Naive thymus-derived CD4-positive, alpha-beta T cell (primary cell): Measurements from ENCODE around the gene CCDC126. TPM values are rescaled to one million over a fixed set of nuclear protein-coding genes. Genes with fewer than 3 reads are reported as not detected.

ENCODE experiments used
- ATAC-seq: fragments of 150-1000 bp; cut with Tn5 transposase; 2 replicates; pipeline ENCODE4 v1.10.0; 2021; ENCODE audit warnings: mild to moderate bottlenecking, moderate library complexity
- CTCF ChIA-PET: fragments of 350-600 bp; sonication (Branson Sonifier 250); formaldehyde crosslinking; loops from one replicate; lab custom pipeline; 2021; ENCODE audit warnings: antibody characterized with exemption; lab: Charles Lee
- POLR2A ChIA-PET: fragments of 350-600 bp; sonication (Branson Sonifier 250); formaldehyde crosslinking; loops from one replicate; lab custom pipeline; 2021; ENCODE audit warnings: antibody characterized with exemption, inconsistent platforms; lab: Charles Lee
- DNase-seq, 9 donors: peaks; one replicate each; pipeline versions ENCODE4 v3.0.0 to v3.0.0-alpha.2; 2020 to 2022; ENCODE audit warnings: mixed read lengths in 1 of 9
- H3K27ac ChIP-seq: one replicate; pipeline ENCODE4 v1.7.0; 2013; ENCODE audit warnings: mild to moderate bottlenecking, low read depth, low read length, moderate library complexity
- H3K27me3 ChIP-seq, 2 donors: one replicate each; pipeline ENCODE4 v1.7.0; 2013; ENCODE audit warnings: low read length in 2 of 2, mild to moderate bottlenecking in 2 of 2, moderate library complexity in 2 of 2; ENCODE audit not compliant: control insufficient read depth in 2 of 2, insufficient read depth in 2 of 2
- H3K36me3 ChIP-seq, 3 experiments: 1 replicate in 2 of 3; 2 replicates in 1 of 3; pipeline ENCODE4 v1.7.0; 2013; ENCODE audit warnings: low read length in 3 of 3, mild to moderate bottlenecking in 3 of 3, moderate library complexity in 1 of 3; ENCODE audit not compliant: insufficient read depth in 3 of 3, control insufficient read depth in 2 of 3
- H3K4me1 ChIP-seq, 2 donors: one replicate each; pipeline ENCODE4 v1.7.0; 2013; ENCODE audit warnings: low read length in 2 of 2, mild to moderate bottlenecking in 2 of 2, moderate library complexity in 1 of 2; ENCODE audit not compliant: control insufficient read depth in 2 of 2, insufficient read depth in 2 of 2
- H3K4me3 ChIP-seq: 2 replicates; pipeline ENCODE4 v1.7.0; 2013; ENCODE audit warnings: mild to moderate bottlenecking, low read length
- H3K9me3 ChIP-seq, 3 experiments: 1 replicate in 2 of 3; 2 replicates in 1 of 3; pipeline ENCODE4 v1.7.0; 2013; ENCODE audit warnings: low read length in 3 of 3; ENCODE audit not compliant: control insufficient read depth in 2 of 3
- H3K27ac Mint-ChIP-seq, 9 donors: one replicate each; pipeline ENCODE4 v1.8.0; 2020 to 2022; ENCODE audit warnings: mixed read lengths in 9 of 9, mild to moderate bottlenecking in 8 of 9, moderate library complexity in 5 of 9, inconsistent platforms in 2 of 9
- H3K27me3 Mint-ChIP-seq, 5 donors: one replicate each; pipeline ENCODE4 v1.8.0; 2021 to 2022; ENCODE audit warnings: mixed read lengths in 5 of 5, mild to moderate bottlenecking in 1 of 5
- H3K36me3 Mint-ChIP-seq, 5 donors: one replicate each; pipeline ENCODE4 v1.8.0; 2020 to 2022; ENCODE audit warnings: mixed read lengths in 5 of 5, mild to moderate bottlenecking in 3 of 5, inconsistent platforms in 1 of 5
- H3K4me1 Mint-ChIP-seq, 7 donors: one replicate each; pipeline ENCODE4 v1.8.0; 2020 to 2022; ENCODE audit warnings: mixed read lengths in 7 of 7, mild to moderate bottlenecking in 3 of 7, inconsistent platforms in 1 of 7
- H3K4me3 Mint-ChIP-seq, 10 donors: one replicate each; pipeline ENCODE4 v1.8.0; 2020 to 2022; ENCODE audit warnings: mild to moderate bottlenecking in 10 of 10, mixed read lengths in 10 of 10, moderate library complexity in 6 of 10, inconsistent platforms in 2 of 10
- H3K9me3 Mint-ChIP-seq, 11 donors: one replicate each; pipeline ENCODE4 v1.8.0; 2020 to 2022; ENCODE audit warnings: mixed read lengths in 11 of 11, mild to moderate bottlenecking in 4 of 11, inconsistent platforms in 1 of 11, moderate library complexity in 1 of 11
- intact Hi-C, 2 donors: fragments of 100-400 bp; cut with micrococcal nuclease; formaldehyde crosslinking; loops; one replicate each; pipeline ENCODE4 v1.15.1; 2023
- polyA plus RNA-seq, 2 donors: library from polyadenylated mRNA; unstranded; fragments of 300-500 nt; fragmentation: Illumina TruSeq; gene quantifications; one replicate each; pipeline ENCODE4 v1.2.3, GENCODE V29; 2021
- total RNA-seq, 6 experiments: library from RNA in 5 of 6; stranded (reverse) in 5 of 6; gene quantifications; 1 replicate in 5 of 6; 2 replicates in 1 of 6; pipeline ENCODE4 v1.2.3 and lab custom pipeline; 2021 to 2026

The CCDC126 gene
- total and polyA plus RNA-seq, 7 experiments from 2014 or later = 7.0 to 24.7 (median 16.8) TPM

- ATAC-seq = no peak
- DNase-seq = no peak
- intact Hi-C loops = loop anchor here in 1 of 2 donors (2.0 kb wide), 1 partner anchor 19 kb away; no protein-coding TSS in a partner anchor
- peak overlapping the region in 2 of 9 donors; percentile 23 to 28 for H3K27ac Mint-ChIP-seq
- Histone ChIP-seq H3K27me3 (no peaks in the 10 kb centered on the region), H3K4me3 (no peak overlapping the region), H3K4me1 (peaks cover 9 to 13% of the 10 kb centered on the region in 2 donors), H3K27ac (no peak overlapping the region), H3K36me3 (peaks cover 0 to 4% (median 0%) of the 10 kb centered on the region in 3 experiments), H3K9me3 (no peaks in the 10 kb centered on the region)
- peaks cover 0 to 14% (median 5%) of the 10 kb centered on the region in 5 donors for H3K36me3 Mint-ChIP-seq
- ChIA-PET POLR2A (interaction anchor here (0.6 kb wide), 1 partner anchor 18 kb away, joined by 3 read pairs; no protein-coding TSS in a partner anchor), CTCF (no interaction called here)
- peaks cover 0 to 4% (median 3%) of the 10 kb centered on the region in 5 donors for H3K27me3 Mint-ChIP-seq
- H3K4me3 Mint-ChIP-seq = peak overlapping the region in 3 of 10 donors; percentile 8 to 41 (median 39)
- H3K4me1 Mint-ChIP-seq = peaks cover 36 to 66% (median 50%) of the 10 kb centered on the region in 7 donors
- peaks cover 0 to 2% (median 0%) of the 10 kb centered on the region in 11 donors for H3K9me3 Mint-ChIP-seq
Observed at GRCh38 chr7:23600236-23600635, 3.1 kb downstream of the CCDC126 start.

DNA sequence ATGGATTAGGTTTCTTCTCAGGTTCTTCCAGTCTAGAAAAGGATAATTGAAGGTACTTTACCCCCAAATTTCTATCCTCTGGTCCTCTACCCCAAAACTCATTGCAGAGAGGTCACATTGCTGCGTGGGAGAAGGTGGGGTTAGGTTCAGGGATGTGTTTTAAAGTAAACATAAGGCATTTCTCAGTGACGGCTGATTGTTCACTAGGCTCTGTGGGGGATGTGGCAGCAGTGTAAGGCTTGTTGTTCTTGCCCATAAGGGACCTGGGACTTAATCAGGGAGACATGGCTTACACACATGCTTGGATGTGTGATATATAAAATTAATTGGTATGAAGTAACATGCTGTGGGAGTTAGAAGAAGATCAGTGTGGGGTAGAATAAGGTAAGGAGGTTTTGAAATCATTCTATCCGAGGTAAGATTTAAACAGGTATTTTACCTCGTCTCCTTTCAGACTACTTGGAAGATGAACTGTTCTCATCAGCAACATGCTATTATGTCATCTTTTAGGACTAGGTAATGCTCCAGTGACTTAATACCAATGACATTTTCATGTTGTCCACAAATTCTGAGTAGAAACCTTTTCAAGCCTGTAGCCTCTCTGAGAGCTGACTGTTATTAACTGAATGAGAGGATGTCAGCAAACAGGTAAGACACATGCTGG lies 6.6 kb downstream of the CCDC126 start:
- intact Hi-C loops = no loop called here
- peaks cover 0 to 36% (median 16%) of the 10 kb centered on the region in 5 donors for H3K36me3 Mint-ChIP-seq

DNA sequence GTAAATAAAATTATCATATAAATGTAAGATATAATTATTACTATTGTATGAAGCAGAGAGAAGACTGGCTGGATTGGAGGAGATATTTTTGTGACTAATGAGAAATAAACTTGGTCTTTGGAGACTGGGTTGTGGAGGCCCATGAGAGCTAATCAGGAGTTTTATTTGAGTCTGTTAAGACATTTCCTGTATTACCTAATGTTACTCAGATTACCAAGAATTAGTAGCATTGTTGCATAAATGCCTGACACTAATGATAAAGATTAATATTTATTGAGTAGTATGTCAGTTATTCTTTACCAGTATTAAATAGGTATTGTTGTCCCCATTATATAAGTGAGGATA lies 7.1 kb downstream of the CCDC126 start:
- Mint-ChIP-seq H3K4me3 (no peak overlapping the region), H3K9me3 (no peaks in the 10 kb centered on the region), H3K27me3 (no peaks in the 10 kb centered on the region), H3K36me3 (peaks cover 0 to 37% (median 16%) of the 10 kb centered on the region in 5 donors), H3K4me1 (peaks cover 9 to 45% (median 31%) of the 10 kb centered on the region in 7 donors), H3K27ac (no peak overlapping the region)
- Histone ChIP-seq H3K27ac (no peak overlapping the region), H3K9me3 (no peaks in the 10 kb centered on the region), H3K27me3 (no peaks in the 10 kb centered on the region), H3K4me1 (peaks cover 0 to 1% of the 10 kb centered on the region in 2 donors), H3K36me3 (no peaks in the 10 kb centered on the region), H3K4me3 (no peak overlapping the region)
- DNase-seq (no peak), ATAC-seq (no peak)
- intact Hi-C loops = no loop called here
- ChIA-PET POLR2A (no interaction called here), CTCF (no interaction called here)

More for the DNA sequence above, 6.6 kb downstream of the CCDC126 start:
- Histone ChIP-seq H3K9me3 (no peaks in the 10 kb centered on the region), H3K4me1 (peaks cover 1 to 6% of the 10 kb centered on the region in 2 donors), H3K27ac (no peak overlapping the region), H3K4me3 (no peak overlapping the region), H3K36me3 (no peaks in the 10 kb centered on the region), H3K27me3 (no peaks in the 10 kb centered on the region)
- Mint-ChIP-seq H3K27me3 (no peaks in the 10 kb centered on the region), H3K27ac (no peak overlapping the region), H3K4me3 (no peak overlapping the region), H3K4me1 (peaks cover 13 to 50% (median 36%) of the 10 kb centered on the region in 7 donors), H3K9me3 (no peaks in the 10 kb centered on the region)
- DNase-seq = no peak
- CTCF ChIA-PET = no interaction called here
- ATAC-seq = no peak
- POLR2A ChIA-PET = no interaction called here

- POLR2A ChIA-PET = interaction anchor here (1.3 kb wide), 1 partner anchor 70 kb away, joined by 3 read pairs; no protein-coding TSS in a partner anchor
- CTCF ChIA-PET = interaction anchor here (1.1 kb wide), 1 partner anchor 9 kb away, joined by 3 read pairs; no protein-coding TSS in a partner anchor
- H3K27me3 Mint-ChIP-seq = no peaks in the 10 kb centered on the region
Observed at GRCh38 chr7:23607130-23607529, 9.9 kb downstream of the CCDC126 start.

GRCh38 chr7:23607866-23608265 lies 10.7 kb downstream of the CCDC126 start:
- DNase-seq (no peak), ATAC-seq (no peak)
- H3K27me3 Mint-ChIP-seq = no peaks in the 10 kb centered on the region
- peaks cover 0 to 48% (median 20%) of the 10 kb centered on the region in 5 donors for H3K36me3 Mint-ChIP-seq
- no peaks in the 10 kb centered on the region for H3K9me3 ChIP-seq
- H3K4me1 ChIP-seq = no peaks in the 10 kb centered on the region
- H3K4me3 Mint-ChIP-seq = no peak overlapping the region
- peaks cover 0 to 5% (median 0%) of the 10 kb centered on the region in 3 experiments for H3K36me3 ChIP-seq
- POLR2A ChIA-PET = interaction anchor here (0.8 to 1.3 kb wide), 2 partner anchors 10 to 70 kb away, joined by 3 to 4 read pairs; partner anchors contain the start of gene CCDC126
- no peak overlapping the region for H3K4me3 ChIP-seq
- H3K9me3 Mint-ChIP-seq = peaks cover 0 to 2% (median 0%) of the 10 kb centered on the region in 11 donors
- intact Hi-C loops = no loop called here
- no peak overlapping the region for H3K27ac Mint-ChIP-seq
- no peaks in the 10 kb centered on the region for H3K27me3 ChIP-seq
- no peak overlapping the region for H3K27ac ChIP-seq
- peaks cover 0 to 15% (median 8%) of the 10 kb centered on the region in 7 donors for H3K4me1 Mint-ChIP-seq
- CTCF ChIA-PET = interaction anchor here (1.1 kb wide), 1 partner anchor 10 kb away, joined by 3 read pairs; no protein-coding TSS in a partner anchor

More at GRCh38 chr7:23607130-23607529, 9.9 kb downstream of the CCDC126 start:
- DNase-seq (no peak), ATAC-seq (no peak)
- H3K9me3 ChIP-seq = no peaks in the 10 kb centered on the region
- peaks cover 0 to 2% (median 0%) of the 10 kb centered on the region in 11 donors for H3K9me3 Mint-ChIP-seq
- intact Hi-C loops = no loop called here
- H3K36me3 Mint-ChIP-seq = peaks cover 0 to 47% (median 16%) of the 10 kb centered on the region in 5 donors
- peaks cover 0 to 20% (median 16%) of the 10 kb centered on the region in 7 donors for H3K4me1 Mint-ChIP-seq
- H3K27me3 ChIP-seq = no peaks in the 10 kb centered on the region
- H3K27ac Mint-ChIP-seq = no peak overlapping the region
- H3K36me3 ChIP-seq = peaks cover 0 to 5% (median 0%) of the 10 kb centered on the region in 3 experiments
- H3K4me3 Mint-ChIP-seq = no peak overlapping the region
- no peak overlapping the region for H3K27ac ChIP-seq
- no peaks in the 10 kb centered on the region for H3K4me1 ChIP-seq
- no peak overlapping the region for H3K4me3 ChIP-seq

DNA sequence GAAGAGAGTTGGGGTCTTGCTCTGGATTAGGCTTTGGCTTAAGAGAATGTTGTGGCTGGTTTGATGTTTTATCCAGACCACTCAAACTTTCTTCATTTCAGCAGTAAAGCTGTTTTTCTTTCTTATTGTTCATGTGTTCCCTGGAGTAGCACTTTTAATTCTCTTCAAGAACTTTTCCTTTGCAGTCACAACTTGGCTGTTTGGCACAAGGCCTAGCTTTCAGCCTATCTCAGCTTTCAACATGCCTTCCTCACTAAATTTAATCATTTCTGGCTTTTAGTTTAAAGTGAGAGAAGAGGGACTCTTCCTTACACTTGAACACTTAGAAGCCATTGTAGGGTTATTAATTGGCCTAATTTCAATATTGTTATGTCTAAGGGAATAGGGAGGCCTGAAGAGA lies 18.1 kb downstream of the CCDC126 start:
- Mint-ChIP-seq H3K4me1 (peaks cover 0 to 1% (median 0%) of the 10 kb centered on the region in 7 donors), H3K36me3 (peaks cover 6 to 80% (median 62%) of the 10 kb centered on the region in 5 donors), H3K4me3 (no peak overlapping the region), H3K27me3 (no peaks in the 10 kb centered on the region), H3K27ac (no peak overlapping the region), H3K9me3 (peaks cover 8 to 48% (median 30%) of the 10 kb centered on the region in 11 donors)
- peaks cover 0 to 20% (median 0%) of the 10 kb centered on the region in 3 experiments for H3K36me3 ChIP-seq
- no peak for DNase-seq
- POLR2A ChIA-PET = no interaction called here
- H3K27ac ChIP-seq = no peak overlapping the region
- no peak for ATAC-seq
- H3K4me3 ChIP-seq = no peak overlapping the region
- CTCF ChIA-PET = no interaction called here
- intact Hi-C loops = no loop called here
- no peaks in the 10 kb centered on the region for H3K4me1 ChIP-seq
- peaks cover 0 to 5% (median 0%) of the 10 kb centered on the region in 3 experiments for H3K9me3 ChIP-seq
- H3K27me3 ChIP-seq = no peaks in the 10 kb centered on the region
